Measurements from ENCODE around the gene ELOF1.

DNA sequence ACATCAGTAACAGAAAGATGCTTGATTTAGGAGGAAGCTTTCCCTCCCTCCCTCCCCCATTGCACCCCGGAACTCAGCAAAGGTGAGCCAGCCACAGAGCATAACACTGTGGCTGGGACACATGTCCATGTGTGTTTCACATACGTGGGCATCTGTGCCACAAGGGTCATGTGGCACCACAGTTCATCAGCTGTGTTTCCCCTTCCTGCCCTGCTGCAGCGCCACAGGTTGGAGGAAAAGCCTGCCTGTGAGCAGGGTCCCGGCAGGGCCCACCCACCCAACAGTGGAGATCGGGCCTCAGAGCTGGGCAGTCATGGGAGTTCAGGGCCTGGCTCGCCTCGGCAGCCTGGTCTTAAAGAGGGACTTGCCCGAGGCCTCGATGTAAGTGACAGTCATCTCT, 15.7 kb upstream of the ELOF1 start:
- TF ChIP-seq POLR2A (IDR thresholded peaks at IDR 0.05) = no peak
- TF ChIP-seq, protein P1, sequence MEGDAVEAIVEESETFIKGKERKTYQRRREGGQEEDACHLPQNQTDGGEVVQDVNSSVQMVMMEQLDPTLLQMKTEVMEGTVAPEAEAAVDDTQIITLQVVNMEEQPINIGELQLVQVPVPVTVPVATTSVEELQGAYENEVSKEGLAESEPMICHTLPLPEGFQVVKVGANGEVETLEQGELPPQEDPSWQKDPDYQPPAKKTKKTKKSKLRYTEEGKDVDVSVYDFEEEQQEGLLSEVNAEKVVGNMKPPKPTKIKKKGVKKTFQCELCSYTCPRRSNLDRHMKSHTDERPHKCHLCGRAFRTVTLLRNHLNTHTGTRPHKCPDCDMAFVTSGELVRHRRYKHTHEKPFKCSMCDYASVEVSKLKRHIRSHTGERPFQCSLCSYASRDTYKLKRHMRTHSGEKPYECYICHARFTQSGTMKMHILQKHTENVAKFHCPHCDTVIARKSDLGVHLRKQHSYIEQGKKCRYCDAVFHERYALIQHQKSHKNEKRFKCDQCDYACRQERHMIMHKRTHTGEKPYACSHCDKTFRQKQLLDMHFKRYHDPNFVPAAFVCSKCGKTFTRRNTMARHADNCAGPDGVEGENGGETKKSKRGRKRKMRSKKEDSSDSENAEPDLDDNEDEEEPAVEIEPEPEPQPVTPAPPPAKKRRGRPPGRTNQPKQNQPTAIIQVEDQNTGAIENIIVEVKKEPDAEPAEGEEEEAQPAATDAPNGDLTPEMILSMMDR (IDR thresholded peaks at IDR 0.05) = no peak

Data from ovary (tissue), 3 donors.